HepG2 (cell line): ENCODE results near the gene C4B. TPM values are rescaled to one million over a fixed set of nuclear protein-coding genes. Genes with fewer than 3 reads are reported as not detected.
A peak's percentile ranks its signal among the peaks of the same experiment; 100 is the strongest.

Experiments used
- CBFB ChIP-seq: sonication (generic); formaldehyde crosslinking; IDR thresholded peaks from 2 replicates; pipeline ENCODE4 v1.4.0; 2020; ENCODE audit warnings: missing genetic modification reagents
- HNRNPLL ChIP-seq: fragments of 200-400 bp; formaldehyde crosslinking; IDR thresholded peaks from 2 replicates; pipeline ENCODE4 v1.6.1; 2017; ENCODE audit warnings: mild to moderate bottlenecking, low read depth, low read length; ENCODE audit not compliant: poor library complexity, severe bottlenecking
- JUNB ChIP-seq: sonication (generic); formaldehyde crosslinking; IDR thresholded peaks from 2 replicates; pipeline ENCODE4 v1.8.0; 2022; ENCODE audit warnings: missing genetic modification reagents, mild to moderate bottlenecking, borderline replicate concordance
- SP2 ChIP-seq: sonication (generic); formaldehyde crosslinking; IDR thresholded peaks from 2 replicates; pipeline ENCODE4 v1.5.1; 2020; ENCODE audit warnings: mild to moderate bottlenecking, missing genetic modification reagents
- ZNF292 ChIP-seq: sonication (generic); formaldehyde crosslinking; IDR thresholded peaks from 2 replicates; pipeline ENCODE4 v1.8.1; 2022; ENCODE audit warnings: mild to moderate bottlenecking, low read depth, missing genetic modification reagents, borderline replicate concordance
- ZNF543 ChIP-seq: sonication (generic); formaldehyde crosslinking; IDR thresholded peaks from 2 replicates; pipeline ENCODE4 v1.4.0; 2020; ENCODE audit warnings: mild to moderate bottlenecking, missing genetic modification reagents
- ZNF746 ChIP-seq: sonication (generic); formaldehyde crosslinking; IDR thresholded peaks from 2 replicates; pipeline ENCODE4 v1.8.0; 2022; ENCODE audit warnings: mild to moderate bottlenecking, missing genetic modification reagents
- polyA plus RNA-seq, 8 experiments: library from polyadenylated mRNA; depleted of rRNA in 3 of 8; stranded (reverse) in 7 of 8; unstranded in 1 of 8; fragments of >200 nt; fragmentation: Illumina TruSeq in 4 of 8; extraction: Trizol in 4 of 8; gene quantifications; 2 replicates each; pipeline versions ENCODE4 v1.2.1 to v1.2.3, GENCODE V29; 2011 to 2016; ENCODE audit warnings: low read depth in 4 of 8, missing spikeins in 1 of 8, mixed read lengths in 1 of 8; ENCODE audit not compliant: insufficient read depth in 1 of 8
- total RNA-seq, 5 experiments: library from RNA; depleted of rRNA; stranded (reverse); fragments of >200 nt; fragmentation: Illumina TruSeq; extraction: Trizol; gene quantifications; 2 replicates each; pipeline ENCODE4 v1.2.3, GENCODE V29; 2016; ENCODE audit warnings: low read depth in 1 of 5
- TF ChIP-seq, protein P1 (sequence below): sonication (generic); formaldehyde crosslinking; IDR thresholded peaks from 2 replicates; pipeline ENCODE4 v1.4.0; 2020; ENCODE audit warnings: mild to moderate bottlenecking, missing genetic modification reagents, borderline replicate concordance
- TF ChIP-seq, protein P2 (sequence below): sonication (generic); formaldehyde crosslinking; IDR thresholded peaks from 2 replicates; pipeline ENCODE4 v1.4.0; 2020; ENCODE audit warnings: missing genetic modification reagents, borderline replicate concordance
- TF ChIP-seq, protein P3 (sequence below): sonication (generic); formaldehyde crosslinking; IDR thresholded peaks from 2 replicates; pipeline ENCODE4 v1.4.0; 2020; ENCODE audit warnings: low read depth, missing genetic modification reagents
- TF ChIP-seq, protein P4 (sequence below): sonication (generic); formaldehyde crosslinking; IDR thresholded peaks from 2 replicates; pipeline ENCODE4 v1.5.0; 2020; ENCODE audit warnings: mild to moderate bottlenecking, missing genetic modification reagents, borderline replicate concordance

Gene C4B
- total and polyA plus RNA-seq, 2 of the 13 experiments (the other 11 are each of a cell fraction or from before 2014, with no cell fraction given) = 167 to 538 TPM

DNA sequence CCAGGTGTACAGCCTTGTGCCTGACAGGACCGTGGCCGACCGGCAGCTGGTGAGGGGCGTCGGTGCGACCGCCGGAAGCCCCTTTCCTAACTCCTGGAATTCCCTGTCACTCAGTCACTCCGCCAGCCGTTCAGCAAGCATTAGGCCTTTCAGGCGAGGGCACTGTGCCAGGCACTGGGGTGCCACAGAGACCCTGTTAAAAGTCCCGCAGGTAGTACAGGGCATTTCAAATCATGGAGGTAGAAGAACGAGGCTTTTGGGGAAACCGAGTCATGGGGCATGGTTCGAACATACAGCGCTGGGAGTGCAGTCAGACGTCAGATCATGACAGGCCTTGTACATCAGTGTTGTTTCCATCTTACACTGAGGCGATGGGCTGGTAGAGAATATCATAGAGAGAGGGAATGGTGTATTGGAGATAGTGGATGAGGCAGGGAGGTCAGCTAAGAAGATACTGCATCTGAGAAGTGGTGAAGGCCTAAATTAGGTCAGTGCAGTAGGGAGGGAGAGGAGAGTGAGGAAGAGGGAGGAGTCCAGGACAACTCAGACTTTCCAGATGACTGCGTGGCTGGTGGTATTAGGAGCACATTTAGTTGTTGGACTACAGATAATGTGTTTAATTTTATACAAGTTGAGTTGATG, 41.8 kb upstream of the C4B start (continued):
- TF ChIP-seq ZNF746 (CRISPR knock-in tag) (0 out of 2 replicates have a peak, but pooled peaks have one; percentile 2), CBFB (CRISPR knock-in tag) (no peak; the same call in 1 of the 2 replicates), ZNF292 (0 out of 2 replicates have a peak, but pooled peaks have one; percentile 62), JUNB (CRISPR knock-in tag) (peak; percentile 54; the same call in 1 of the 2 replicates), HNRNPLL (peak; percentile 19), ZNF543 (peak; percentile 18; the same call in 1 of the 2 replicates), SP2 (CRISPR knock-in tag) (no peak)
- TF ChIP-seq, protein P1, sequence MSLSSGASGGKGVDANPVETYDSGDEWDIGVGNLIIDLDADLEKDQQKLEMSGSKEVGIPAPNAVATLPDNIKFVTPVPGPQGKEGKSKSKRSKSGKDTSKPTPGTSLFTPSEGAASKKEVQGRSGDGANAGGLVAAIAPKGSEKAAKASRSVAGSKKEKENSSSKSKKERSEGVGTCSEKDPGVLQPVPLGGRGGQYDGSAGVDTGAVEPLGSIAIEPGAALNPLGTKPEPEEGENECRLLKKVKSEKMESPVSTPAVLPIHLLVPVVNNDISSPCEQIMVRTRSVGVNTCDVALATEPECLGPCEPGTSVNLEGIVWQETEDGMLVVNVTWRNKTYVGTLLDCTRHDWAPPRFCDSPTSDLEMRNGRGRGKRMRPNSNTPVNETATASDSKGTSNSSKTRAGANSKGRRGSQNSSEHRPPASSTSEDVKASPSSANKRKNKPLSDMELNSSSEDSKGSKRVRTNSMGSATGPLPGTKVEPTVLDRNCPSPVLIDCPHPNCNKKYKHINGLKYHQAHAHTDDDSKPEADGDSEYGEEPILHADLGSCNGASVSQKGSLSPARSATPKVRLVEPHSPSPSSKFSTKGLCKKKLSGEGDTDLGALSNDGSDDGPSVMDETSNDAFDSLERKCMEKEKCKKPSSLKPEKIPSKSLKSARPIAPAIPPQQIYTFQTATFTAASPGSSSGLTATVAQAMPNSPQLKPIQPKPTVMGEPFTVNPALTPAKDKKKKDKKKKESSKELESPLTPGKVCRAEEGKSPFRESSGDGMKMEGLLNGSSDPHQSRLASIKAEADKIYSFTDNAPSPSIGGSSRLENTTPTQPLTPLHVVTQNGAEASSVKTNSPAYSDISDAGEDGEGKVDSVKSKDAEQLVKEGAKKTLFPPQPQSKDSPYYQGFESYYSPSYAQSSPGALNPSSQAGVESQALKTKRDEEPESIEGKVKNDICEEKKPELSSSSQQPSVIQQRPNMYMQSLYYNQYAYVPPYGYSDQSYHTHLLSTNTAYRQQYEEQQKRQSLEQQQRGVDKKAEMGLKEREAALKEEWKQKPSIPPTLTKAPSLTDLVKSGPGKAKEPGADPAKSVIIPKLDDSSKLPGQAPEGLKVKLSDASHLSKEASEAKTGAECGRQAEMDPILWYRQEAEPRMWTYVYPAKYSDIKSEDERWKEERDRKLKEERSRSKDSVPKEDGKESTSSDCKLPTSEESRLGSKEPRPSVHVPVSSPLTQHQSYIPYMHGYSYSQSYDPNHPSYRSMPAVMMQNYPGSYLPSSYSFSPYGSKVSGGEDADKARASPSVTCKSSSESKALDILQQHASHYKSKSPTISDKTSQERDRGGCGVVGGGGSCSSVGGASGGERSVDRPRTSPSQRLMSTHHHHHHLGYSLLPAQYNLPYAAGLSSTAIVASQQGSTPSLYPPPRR (CRISPR knock-in tag) = 0 out of 2 replicates have a peak, but pooled peaks have one; percentile 10
- TF ChIP-seq, protein P2, sequence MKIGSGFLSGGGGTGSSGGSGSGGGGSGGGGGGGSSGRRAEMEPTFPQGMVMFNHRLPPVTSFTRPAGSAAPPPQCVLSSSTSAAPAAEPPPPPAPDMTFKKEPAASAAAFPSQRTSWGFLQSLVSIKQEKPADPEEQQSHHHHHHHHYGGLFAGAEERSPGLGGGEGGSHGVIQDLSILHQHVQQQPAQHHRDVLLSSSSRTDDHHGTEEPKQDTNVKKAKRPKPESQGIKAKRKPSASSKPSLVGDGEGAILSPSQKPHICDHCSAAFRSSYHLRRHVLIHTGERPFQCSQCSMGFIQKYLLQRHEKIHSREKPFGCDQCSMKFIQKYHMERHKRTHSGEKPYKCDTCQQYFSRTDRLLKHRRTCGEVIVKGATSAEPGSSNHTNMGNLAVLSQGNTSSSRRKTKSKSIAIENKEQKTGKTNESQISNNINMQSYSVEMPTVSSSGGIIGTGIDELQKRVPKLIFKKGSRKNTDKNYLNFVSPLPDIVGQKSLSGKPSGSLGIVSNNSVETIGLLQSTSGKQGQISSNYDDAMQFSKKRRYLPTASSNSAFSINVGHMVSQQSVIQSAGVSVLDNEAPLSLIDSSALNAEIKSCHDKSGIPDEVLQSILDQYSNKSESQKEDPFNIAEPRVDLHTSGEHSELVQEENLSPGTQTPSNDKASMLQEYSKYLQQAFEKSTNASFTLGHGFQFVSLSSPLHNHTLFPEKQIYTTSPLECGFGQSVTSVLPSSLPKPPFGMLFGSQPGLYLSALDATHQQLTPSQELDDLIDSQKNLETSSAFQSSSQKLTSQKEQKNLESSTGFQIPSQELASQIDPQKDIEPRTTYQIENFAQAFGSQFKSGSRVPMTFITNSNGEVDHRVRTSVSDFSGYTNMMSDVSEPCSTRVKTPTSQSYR (CRISPR knock-in tag) = no peak
- TF ChIP-seq, protein P3, sequence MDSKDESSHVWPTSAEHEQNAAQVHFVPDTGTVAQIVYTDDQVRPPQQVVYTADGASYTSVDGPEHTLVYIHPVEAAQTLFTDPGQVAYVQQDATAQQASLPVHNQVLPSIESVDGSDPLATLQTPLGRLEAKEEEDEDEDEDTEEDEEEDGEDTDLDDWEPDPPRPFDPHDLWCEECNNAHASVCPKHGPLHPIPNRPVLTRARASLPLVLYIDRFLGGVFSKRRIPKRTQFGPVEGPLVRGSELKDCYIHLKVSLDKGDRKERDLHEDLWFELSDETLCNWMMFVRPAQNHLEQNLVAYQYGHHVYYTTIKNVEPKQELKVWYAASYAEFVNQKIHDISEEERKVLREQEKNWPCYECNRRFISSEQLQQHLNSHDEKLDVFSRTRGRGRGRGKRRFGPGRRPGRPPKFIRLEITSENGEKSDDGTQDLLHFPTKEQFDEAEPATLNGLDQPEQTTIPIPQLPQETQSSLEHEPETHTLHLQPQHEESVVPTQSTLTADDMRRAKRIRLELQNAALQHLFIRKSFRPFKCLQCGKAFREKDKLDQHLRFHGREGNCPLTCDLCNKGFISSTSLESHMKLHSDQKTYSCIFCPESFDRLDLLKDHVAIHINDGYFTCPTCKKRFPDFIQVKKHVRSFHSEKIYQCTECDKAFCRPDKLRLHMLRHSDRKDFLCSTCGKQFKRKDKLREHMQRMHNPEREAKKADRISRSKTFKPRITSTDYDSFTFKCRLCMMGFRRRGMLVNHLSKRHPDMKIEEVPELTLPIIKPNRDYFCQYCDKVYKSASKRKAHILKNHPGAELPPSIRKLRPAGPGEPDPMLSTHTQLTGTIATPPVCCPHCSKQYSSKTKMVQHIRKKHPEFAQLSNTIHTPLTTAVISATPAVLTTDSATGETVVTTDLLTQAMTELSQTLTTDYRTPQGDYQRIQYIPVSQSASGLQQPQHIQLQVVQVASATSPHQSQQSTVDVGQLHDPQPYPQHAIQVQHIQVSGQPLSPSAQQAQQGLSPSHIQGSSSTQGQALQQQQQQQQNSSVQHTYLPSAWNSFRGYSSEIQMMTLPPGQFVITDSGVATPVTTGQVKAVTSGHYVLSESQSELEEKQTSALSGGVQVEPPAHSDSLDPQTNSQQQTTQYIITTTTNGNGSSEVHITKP = peak; percentile 18; the same call in 1 of the 2 replicates
- TF ChIP-seq, protein P4, sequence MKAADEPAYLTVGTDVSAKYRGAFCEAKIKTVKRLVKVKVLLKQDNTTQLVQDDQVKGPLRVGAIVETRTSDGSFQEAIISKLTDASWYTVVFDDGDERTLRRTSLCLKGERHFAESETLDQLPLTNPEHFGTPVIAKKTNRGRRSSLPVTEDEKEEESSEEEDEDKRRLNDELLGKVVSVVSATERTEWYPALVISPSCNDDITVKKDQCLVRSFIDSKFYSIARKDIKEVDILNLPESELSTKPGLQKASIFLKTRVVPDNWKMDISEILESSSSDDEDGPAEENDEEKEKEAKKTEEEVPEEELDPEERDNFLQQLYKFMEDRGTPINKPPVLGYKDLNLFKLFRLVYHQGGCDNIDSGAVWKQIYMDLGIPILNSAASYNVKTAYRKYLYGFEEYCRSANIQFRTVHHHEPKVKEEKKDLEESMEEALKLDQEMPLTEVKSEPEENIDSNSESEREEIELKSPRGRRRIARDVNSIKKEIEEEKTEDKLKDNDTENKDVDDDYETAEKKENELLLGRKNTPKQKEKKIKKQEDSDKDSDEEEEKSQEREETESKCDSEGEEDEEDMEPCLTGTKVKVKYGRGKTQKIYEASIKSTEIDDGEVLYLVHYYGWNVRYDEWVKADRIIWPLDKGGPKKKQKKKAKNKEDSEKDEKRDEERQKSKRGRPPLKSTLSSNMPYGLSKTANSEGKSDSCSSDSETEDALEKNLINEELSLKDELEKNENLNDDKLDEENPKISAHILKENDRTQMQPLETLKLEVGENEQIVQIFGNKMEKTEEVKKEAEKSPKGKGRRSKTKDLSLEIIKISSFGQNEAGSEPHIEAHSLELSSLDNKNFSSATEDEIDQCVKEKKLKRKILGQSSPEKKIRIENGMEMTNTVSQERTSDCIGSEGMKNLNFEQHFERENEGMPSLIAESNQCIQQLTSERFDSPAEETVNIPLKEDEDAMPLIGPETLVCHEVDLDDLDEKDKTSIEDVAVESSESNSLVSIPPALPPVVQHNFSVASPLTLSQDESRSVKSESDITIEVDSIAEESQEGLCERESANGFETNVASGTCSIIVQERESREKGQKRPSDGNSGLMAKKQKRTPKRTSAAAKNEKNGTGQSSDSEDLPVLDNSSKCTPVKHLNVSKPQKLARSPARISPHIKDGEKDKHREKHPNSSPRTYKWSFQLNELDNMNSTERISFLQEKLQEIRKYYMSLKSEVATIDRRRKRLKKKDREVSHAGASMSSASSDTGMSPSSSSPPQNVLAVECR (CRISPR knock-in tag) = no peak
